GM21515 (cell line): ENCODE measurements around the gene GUCY2D.

Experiments
- ATAC-seq: cut with Tn5 transposase; IDR thresholded peaks from one replicate; pipeline ENCODE4 v1.9.1; 2021; ENCODE audit not compliant: unreplicated experiment

Gene GUCY2D

DNA sequence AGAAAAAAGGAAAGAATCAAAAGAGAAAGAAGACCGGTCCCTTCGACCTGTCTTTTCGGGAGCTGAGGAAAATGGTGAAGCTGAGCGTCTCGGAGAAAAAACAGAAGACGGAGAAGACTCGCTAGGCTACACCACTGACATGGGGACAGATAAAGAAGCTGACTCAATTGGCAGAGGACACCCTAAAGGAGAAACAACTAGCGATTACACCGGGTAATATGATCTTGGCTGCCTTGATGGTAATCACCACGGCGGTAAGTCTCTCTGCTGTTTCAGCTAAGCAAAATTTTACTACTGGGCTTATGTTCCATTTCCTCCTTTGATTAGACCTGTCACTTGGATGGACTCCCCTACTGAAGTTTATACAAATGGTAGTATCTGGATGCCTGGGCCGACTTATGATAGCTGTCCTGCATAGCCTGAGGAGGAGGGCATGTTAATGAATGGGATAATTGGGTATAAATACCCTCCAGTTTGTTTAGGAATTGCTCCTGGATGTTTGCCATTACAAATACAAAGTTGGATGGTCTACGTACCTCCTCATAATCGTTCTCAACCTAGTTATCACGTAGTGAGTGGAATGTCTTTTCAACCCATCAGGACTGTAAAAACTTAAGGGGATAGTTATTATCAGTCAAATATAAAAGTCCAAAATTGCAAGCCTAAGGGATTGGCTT is 60.5 kb downstream of the GUCY2D start:
- no peak for ATAC-seq

DNA sequence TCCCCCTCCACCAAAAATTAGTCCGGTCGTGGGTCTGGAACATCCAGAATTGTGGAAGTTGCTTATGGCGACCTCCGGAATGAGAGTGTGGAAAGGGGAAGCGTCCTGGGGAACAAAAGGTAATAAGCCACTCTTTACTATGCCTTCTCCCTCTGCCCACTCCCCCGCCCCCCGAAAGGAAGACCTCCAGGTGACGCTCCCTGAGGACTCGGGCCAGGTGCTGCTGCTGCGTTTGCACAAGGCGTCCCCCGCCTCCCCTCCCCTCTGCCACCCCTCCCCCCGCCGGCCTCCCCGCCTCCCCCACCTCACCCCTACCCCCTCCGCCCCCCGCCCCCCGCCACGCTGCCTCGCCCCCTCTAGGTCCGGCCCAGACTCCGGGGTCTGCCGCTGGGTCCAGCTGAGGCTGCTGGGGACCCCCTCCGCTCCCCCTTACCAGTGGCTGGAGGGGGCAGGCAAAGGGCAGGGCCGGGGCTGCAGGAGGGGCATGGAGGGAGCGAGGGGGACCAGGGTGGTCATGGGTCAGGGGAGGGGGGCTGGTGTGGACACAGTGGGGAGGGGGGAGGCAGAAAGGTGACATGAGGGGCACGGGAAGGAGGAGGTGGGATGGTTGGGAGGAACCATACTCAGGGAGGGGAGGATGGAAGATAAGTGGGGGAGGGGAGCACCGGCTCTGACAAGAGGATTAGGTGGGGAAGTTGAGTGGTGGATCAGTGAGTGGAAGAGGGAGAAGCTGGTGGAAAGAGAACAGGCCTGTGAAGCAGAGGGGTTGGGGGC is 61.5 kb downstream of the GUCY2D start:
- no peak for ATAC-seq

DNA sequence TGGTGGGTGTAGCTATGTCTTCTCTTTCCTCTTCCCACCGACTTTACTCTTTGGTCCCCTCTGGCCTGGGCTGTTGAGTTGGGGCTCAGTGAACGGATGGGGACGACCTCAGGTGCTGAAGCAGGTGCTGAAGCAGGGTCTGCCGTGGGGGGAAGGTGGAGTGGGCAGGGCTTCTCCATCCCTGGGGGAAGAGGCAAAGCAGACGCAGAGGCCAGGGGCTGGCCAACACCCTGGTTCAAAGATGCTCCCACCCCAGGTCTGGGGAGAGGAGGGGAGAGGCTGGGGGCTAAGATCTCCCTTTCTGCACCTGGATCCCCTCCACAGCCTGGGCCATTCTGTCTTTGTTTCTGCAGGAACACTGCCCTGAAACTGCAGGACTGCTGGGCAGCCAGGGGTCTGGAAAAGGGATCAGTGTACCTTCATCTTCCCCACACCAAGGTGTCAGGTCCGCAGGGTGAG is 62.2 kb downstream of the GUCY2D start:
- ATAC-seq: no peak

DNA sequence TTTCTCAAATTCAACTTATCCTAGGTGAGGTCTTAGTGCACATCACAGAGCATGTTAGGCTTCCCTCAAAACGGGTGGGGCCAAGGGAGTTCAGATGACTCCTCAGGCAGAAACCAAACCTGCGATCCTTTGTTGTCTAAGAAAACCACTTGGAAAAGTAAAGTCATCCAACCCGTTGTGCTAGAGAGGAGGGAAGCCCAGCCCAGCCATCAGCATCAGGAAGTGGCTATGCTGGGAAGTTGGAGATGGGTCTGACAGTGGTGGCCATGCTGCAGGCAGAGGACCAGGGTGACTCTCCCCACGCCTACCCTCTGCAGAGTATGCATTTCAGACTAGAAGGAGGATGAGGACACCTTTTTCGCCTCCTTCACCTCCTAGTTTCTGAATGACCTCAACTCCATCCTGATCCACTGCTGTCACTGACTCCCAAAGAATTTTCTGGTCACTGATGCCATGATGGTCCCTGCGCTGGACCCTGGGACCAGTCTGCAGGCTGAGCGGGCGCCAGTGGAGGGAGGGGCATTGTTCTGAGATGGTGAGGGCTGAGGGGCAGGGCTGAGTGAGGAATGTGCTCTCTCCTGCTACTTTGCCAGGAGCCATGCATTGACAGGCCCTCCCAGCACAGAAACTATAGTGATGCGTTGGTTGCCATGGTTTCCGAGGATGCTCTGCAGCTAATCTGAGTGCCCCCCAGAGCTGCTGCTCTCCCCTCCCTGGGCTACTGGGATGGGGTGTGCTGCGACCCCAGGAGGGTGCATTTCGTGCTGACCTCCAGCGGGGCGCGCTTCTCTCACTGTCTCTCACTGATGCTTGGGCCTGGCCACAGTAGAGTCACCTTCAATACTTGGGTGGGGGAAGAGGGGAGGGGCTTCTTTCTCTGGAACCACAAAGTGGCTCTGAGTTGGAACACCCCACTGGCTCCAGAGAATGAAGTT is 64.7 kb downstream of the GUCY2D start:
- ATAC-seq: no peak

DNA sequence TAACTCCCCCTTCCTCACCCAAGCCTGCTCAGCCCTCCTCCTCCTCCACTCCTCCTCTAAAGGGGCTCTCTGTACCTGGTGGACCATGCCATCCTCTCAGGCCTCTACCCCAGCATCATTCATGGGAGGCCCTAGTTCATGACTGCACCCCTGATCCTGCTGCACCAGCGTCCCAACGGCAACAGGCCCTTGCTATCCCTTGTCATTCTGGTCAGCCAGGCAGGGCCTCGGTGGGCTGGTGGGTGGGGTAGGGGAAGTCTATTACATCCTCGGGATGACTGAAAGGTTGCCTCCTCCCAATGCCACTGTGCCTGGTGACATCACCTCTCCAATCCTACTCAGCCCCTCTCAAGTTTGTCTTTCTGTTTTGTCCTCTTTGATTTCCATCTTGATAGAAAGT is 65.4 kb downstream of the GUCY2D start:
- no peak for ATAC-seq

DNA sequence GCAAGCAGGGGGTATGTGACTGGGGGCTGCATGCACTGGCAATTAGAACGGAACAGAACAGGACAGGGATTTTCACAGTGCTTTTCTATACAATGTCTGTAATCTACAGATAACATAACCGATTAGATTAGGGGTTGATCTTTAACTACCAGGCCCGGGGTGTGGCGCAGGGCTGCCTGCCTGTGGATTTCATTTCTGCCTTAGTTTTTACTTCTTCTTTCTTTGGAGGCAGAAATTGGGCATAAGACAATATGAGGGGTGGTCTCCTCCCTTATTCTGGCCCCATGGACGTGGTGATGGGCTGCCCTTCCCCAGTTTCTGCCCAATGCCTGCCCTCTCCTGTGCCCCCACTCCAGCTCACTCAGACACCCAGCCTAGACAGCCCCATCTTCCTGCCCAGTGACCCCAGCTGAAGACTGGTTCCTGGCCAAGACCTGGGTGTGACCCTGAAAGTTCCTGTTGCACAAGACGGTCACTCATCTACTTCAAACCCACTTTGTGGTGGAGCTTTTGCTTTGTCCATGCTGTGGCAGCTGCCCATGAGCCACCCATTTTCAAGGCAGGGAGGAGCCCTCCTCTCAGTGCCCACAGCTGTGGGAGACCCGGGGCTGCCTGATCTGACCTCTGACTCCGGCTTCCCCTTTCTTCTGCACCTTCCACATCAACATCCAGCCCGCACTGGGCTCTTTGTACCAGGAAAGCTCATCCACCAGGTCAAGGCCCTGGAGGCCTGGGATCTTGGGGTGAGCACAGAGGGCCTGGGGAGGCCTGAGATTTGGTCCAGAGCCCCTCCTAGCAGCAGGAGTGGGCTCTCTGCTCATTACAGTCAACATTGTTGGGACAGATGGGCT is 66.5 kb downstream of the GUCY2D start:
- no peak for ATAC-seq

DNA sequence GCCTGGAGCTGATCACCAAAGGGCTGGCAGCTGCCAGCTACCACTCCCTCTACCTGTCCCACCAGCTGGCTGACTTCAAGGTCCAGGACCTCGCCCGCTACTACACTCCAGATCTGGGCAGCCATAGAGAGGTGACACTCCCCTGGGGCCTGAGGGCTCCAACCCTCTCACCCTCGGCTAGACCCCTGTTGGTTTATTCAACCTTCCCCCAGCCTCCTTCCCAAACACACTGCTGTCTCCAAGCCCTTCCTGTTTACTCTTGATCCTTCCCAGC is 67.1 kb downstream of the GUCY2D start:
- no peak for ATAC-seq
